MM.1S (cell line): ENCODE results near the gene AMZ1.

ENCODE experiments used
- CTCF ChIP-seq: fragments of 300-600 bp; sonication (generic); IDR thresholded peaks from 2 replicates; pipeline ENCODE4 v1.5.1; 2016; ENCODE audit warnings: antibody characterized with exemption, low read length, mixed read lengths
- EZH2phosphoT487 ChIP-seq: fragments of 300-600 bp; sonication (generic); IDR thresholded peaks from 2 replicates; pipeline ENCODE4 v1.6.1; 2018; ENCODE audit warnings: antibody characterized with exemption, low read length

DNA sequence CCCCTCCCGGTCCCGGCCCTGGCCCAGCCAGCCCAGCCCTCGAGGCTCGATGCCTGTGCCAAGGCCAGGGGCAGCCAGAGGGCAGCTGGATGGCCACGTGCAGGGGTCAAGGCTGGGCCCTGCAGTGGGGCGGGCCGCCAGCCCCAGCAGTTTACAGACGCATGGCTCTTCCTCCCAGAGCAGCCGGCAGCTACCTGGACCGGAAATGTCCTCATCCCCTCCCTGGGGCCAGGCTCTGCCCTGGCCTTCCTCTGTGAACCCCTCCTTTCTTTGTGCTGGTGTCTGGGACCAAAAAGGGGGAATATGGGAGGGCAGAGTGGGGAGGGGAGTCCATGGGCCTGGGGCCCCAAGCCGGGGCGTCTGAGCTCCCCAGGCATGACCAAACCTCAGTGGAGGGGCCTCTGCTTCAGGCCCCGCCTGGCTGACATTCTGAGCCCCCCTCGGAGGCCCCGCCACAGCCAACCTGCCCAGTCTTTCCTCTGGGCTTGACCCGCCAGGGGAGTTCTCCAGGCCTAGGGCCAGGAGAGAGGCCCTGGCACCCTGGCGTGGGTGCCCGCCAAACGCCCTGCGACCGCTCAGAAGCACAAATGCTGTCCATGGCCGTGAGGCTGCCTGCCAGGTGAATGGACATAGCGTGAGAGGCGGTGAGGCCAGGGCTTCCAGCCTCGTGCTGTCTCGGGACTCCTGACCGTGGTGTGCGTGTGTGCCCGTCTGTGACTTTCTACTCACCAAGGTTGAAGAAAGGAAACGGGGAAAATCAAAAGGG is 24.7 kb upstream of the AMZ1 start:
- no peak for TF ChIP-seq CTCF
- TF ChIP-seq EZH2phosphoT487, result no peak
